SK-N-SH (cell line): ENCODE measurements around the gene LONP2. TPM values are rescaled to one million over a fixed set of nuclear protein-coding genes. Genes with fewer than 3 reads are reported as not detected.

Source experiments
- CTCF ChIA-PET: fragments of 300-600, 350-600 bp; formaldehyde crosslinking; extraction: SDS; loops from one replicate; lab custom pipeline; 2021; lab: Yijun Ruan, JAX
- POLR2A ChIA-PET: fragments of 350-600 bp; sonication (Branson Sonifier 250); formaldehyde crosslinking; extraction: SDS; loops from one replicate; lab custom pipeline; 2020; ENCODE audit warnings: antibody characterized with exemption, inconsistent platforms; lab: Yijun Ruan, JAX
- DNase-seq: peaks from one replicate; pipeline ENCODE4 v3.0.0; 2012
- H2AFZ ChIP-seq: fragments of 200-600 bp; sonication (generic); 2 replicates; pipeline ENCODE4 v1.8.1; 2016; ENCODE audit warnings: antibody characterized with exemption, mild to moderate bottlenecking, low read depth
- H3F3A ChIP-seq: fragments of 200-600 bp; sonication (generic); replicated peaks from 2 replicates; pipeline ENCODE3; 2016; ENCODE audit warnings: antibody characterized with exemption, mild to moderate bottlenecking; ENCODE audit not compliant: insufficient read depth
- H3K27ac ChIP-seq, 2 experiments: fragments of 200-500 bp in 1 of 2; fragments of 200-600 bp in 1 of 2; sonication (Bioruptor generic) in 1 of 2; sonication (generic), shearing (Covaris generic) in 1 of 2; 2 replicates each; pipeline versions ENCODE4 v1.5.1 to v1.6.1; 2014 to 2016; ENCODE audit warnings: low read depth in 2 of 2, inconsistent platforms in 1 of 2, low read length in 1 of 2, mild to moderate bottlenecking in 1 of 2, mixed read lengths in 1 of 2
- H3K27me3 ChIP-seq: fragments of 200-600 bp; sonication (generic), shearing (Covaris generic); 2 replicates; pipeline ENCODE4 v1.6.1; 2016; ENCODE audit warnings: mixed run types; ENCODE audit not compliant: insufficient read depth
- H3K36me3 ChIP-seq, 2 experiments: fragments of 200-500 bp in 1 of 2; fragments of 200-600 bp in 1 of 2; sonication (Bioruptor generic) in 1 of 2; sonication (generic) in 1 of 2; replicated peaks in 1 of 2; 2 replicates each; pipeline versions ENCODE3 to v1.5.1; 2014 to 2016; ENCODE audit warnings: low read length in 1 of 2, mild to moderate bottlenecking in 1 of 2; ENCODE audit not compliant: insufficient read depth in 2 of 2, control insufficient read depth in 1 of 2
- H3K4me1 ChIP-seq, 2 experiments: fragments of 200-500 bp in 1 of 2; fragments of 200-600 bp in 1 of 2; sonication (Bioruptor generic) in 1 of 2; sonication (generic), shearing (Covaris generic) in 1 of 2; 2 replicates each; pipeline versions ENCODE4 v1.5.1 to v1.6.1; 2014 to 2016; ENCODE audit warnings: low read depth in 1 of 2, low read length in 1 of 2, mixed run types in 1 of 2; ENCODE audit not compliant: insufficient read depth in 2 of 2, control insufficient read depth in 1 of 2
- H3K4me2 ChIP-seq: fragments of 200-600 bp; sonication (generic), shearing (Covaris generic); 2 replicates; pipeline ENCODE4 v1.6.1; 2017; ENCODE audit warnings: mixed run types
- H3K4me3 ChIP-seq, 2 experiments: fragments of 200-500 bp in 1 of 2; fragments of 200-600 bp in 1 of 2; sonication (Bioruptor generic) in 1 of 2; sonication (generic), shearing (Covaris generic) in 1 of 2; 2 replicates each; pipeline versions ENCODE4 v1.5.1 to v1.8.1; 2014 to 2016; ENCODE audit warnings: low read depth in 2 of 2, inconsistent platforms in 1 of 2, low read length in 1 of 2, mild to moderate bottlenecking in 1 of 2, mixed read lengths in 1 of 2, moderate library complexity in 1 of 2
- H3K79me2 ChIP-seq: fragments of 200-600 bp; sonication (generic); 2 replicates; pipeline ENCODE4 v1.8.1; 2017; ENCODE audit warnings: mild to moderate bottlenecking; ENCODE audit not compliant: insufficient read depth
- H3K9ac ChIP-seq: fragments of 200-600 bp; sonication (generic); 2 replicates; pipeline ENCODE4 v1.6.1; 2017; ENCODE audit warnings: mixed run types
- H3K9me2 ChIP-seq: fragments of 200-600 bp; sonication (generic); 2 replicates; pipeline ENCODE4 v1.6.1; 2017; ENCODE audit warnings: mixed run types
- H3K9me3 ChIP-seq: fragments of 200-600 bp; sonication (generic); 2 replicates; pipeline ENCODE4 v1.6.1; 2017; ENCODE audit warnings: mixed run types, mild to moderate bottlenecking, moderate library complexity
- H4K20me1 ChIP-seq: fragments of 200-600 bp; sonication (generic); 2 replicates; pipeline ENCODE4 v1.6.1; 2017; ENCODE audit warnings: mild to moderate bottlenecking, mixed run types; ENCODE audit not compliant: insufficient read depth
- ELF1 ChIP-seq: IDR thresholded peaks from 2 replicates; pipeline ENCODE4 v1.4.0; 2012
- FOSL2 ChIP-seq: IDR thresholded peaks from 2 replicates; pipeline ENCODE4 v1.4.0; 2012; ENCODE audit warnings: low read depth, mild to moderate bottlenecking, moderate library complexity, borderline replicate concordance
- FOXJ3 ChIP-seq: sonication (generic); formaldehyde crosslinking; IDR thresholded peaks from 2 replicates; pipeline ENCODE4 v1.5.1; 2020; ENCODE audit warnings: mild to moderate bottlenecking, missing genetic modification reagents
- GATA2 ChIP-seq: sonication (generic); formaldehyde crosslinking; IDR thresholded peaks from 2 replicates; pipeline ENCODE4 v1.5.0; 2020; ENCODE audit warnings: mild to moderate bottlenecking, missing genetic modification reagents
- JUND ChIP-seq: IDR thresholded peaks from 2 replicates; pipeline ENCODE4 v1.4.0; 2012
- MEF2A ChIP-seq: IDR thresholded peaks from 2 replicates; pipeline ENCODE4 v1.4.0; 2012; ENCODE audit warnings: low read depth, borderline replicate concordance
- PBX3 ChIP-seq: IDR thresholded peaks from 2 replicates; pipeline ENCODE4; 2012
- POLR2AphosphoS5 ChIP-seq: IDR thresholded peaks from 2 replicates; pipeline ENCODE4 v1.6.1; 2012; ENCODE audit warnings: low read depth, low read length
- REST ChIP-seq: IDR thresholded peaks from 2 replicates; pipeline ENCODE4 v1.6.1; 2012; ENCODE audit warnings: mild to moderate bottlenecking, low read depth, low read length, moderate library complexity
- RXRA ChIP-seq: IDR thresholded peaks from 2 replicates; pipeline ENCODE4 v1.4.0; 2012; ENCODE audit warnings: low read depth, mild to moderate bottlenecking, borderline replicate concordance
- SMC3 ChIP-seq: IDR thresholded peaks from 2 replicates; pipeline ENCODE4 v1.6.1; 2012; ENCODE audit warnings: low read depth, low read length, improper control_type of control experiment
- TCF12 ChIP-seq: IDR thresholded peaks from 2 replicates; pipeline ENCODE4 v1.4.0; 2012
- TEAD4 ChIP-seq: IDR thresholded peaks from 2 replicates; pipeline ENCODE4 v1.4.0; 2012; ENCODE audit warnings: mild to moderate bottlenecking, borderline replicate concordance; ENCODE audit not compliant: insufficient read depth
- YY1 ChIP-seq: IDR thresholded peaks from 2 replicates; pipeline ENCODE4 v1.4.0; 2012; ENCODE audit warnings: low read depth, mild to moderate bottlenecking
- polyA plus RNA-seq, 3 experiments: library from polyadenylated mRNA; depleted of rRNA; stranded (reverse); fragments of >200 nt; gene quantifications; 2 replicates each; pipeline ENCODE4 v1.2.3, GENCODE V29; 2012
- TF ChIP-seq, protein P1 (sequence below): IDR thresholded peaks from 2 replicates; pipeline ENCODE4 v1.4.0; 2012; ENCODE audit warnings: low read depth, borderline replicate concordance

Gene LONP2
- polyA plus RNA-seq, 1 of the 3 experiments (the other 2 are of a cell fraction) = 22.4 TPM

DNA sequence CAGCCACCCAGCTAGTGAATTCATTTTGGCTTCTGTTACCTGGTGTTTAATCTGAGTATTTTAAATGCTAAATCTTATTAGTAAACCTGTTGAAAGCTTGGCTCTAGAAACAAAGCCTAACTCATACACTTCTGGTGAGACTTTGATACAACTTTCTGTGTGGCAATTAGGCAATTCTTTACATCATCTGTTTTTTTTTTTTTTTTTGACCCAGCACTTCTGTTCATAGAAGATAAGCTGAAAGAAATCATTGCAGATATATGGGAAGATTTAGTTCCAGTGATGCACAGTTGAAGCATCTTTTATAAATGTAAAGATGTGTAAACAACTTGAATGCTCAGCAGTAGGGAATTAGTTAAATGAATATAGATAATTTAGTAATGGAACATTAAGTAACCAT lies 24.9 kb downstream of the LONP2 start:
- no peaks in the 10 kb centered on the region for H3K79me2 ChIP-seq
- POLR2A ChIA-PET = no interaction called here

More for the DNA sequence above, 24.9 kb downstream of the LONP2 start:
- Histone ChIP-seq H3K4me2 (no peak overlapping the region), H3K36me3 (peaks cover 56 to 62% of the 10 kb centered on the region in 2 experiments), H3K27me3 (no peaks in the 10 kb centered on the region), H4K20me1 (no peaks in the 10 kb centered on the region), H3K4me1 (no peaks in the 10 kb centered on the region), H3K9me3 (no peaks in the 10 kb centered on the region), H3F3A (peaks cover 2% of the 10 kb centered on the region), H3K9me2 (no peaks in the 10 kb centered on the region), H2AFZ (no peak overlapping the region), H3K4me3 (no peak overlapping the region), H3K9ac (no peak overlapping the region), H3K27ac (no peak overlapping the region)
- no peak for TF ChIP-seq TCF12
- TF ChIP-seq FOXJ3 (CRISPR knock-in tag) = no peak
- TF ChIP-seq FOSL2 = no peak
- TF ChIP-seq, protein P1, sequence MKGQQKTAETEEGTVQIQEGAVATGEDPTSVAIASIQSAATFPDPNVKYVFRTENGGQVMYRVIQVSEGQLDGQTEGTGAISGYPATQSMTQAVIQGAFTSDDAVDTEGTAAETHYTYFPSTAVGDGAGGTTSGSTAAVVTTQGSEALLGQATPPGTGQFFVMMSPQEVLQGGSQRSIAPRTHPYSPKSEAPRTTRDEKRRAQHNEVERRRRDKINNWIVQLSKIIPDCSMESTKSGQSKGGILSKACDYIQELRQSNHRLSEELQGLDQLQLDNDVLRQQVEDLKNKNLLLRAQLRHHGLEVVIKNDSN = no peak
- TF ChIP-seq SMC3 = no peak
- no peak for TF ChIP-seq YY1
- TF ChIP-seq ELF1 = no peak
- TF ChIP-seq GATA2 (CRISPR knock-in tag) = no peak
- no peak for TF ChIP-seq PBX3
- no peak for TF ChIP-seq POLR2AphosphoS5
- TF ChIP-seq TEAD4 = no peak
- no peak for TF ChIP-seq MEF2A
- TF ChIP-seq RXRA = no peak
- TF ChIP-seq REST = no peak
- TF ChIP-seq JUND = no peak
- DNase-seq = no peak
- CTCF ChIA-PET = interaction anchor here (0.6 to 1.2 kb wide), 2 partner anchors 9 to 12 kb away, joined by 3 read pairs; no protein-coding TSS in a partner anchor
